HS-27A (cell line): ENCODE results near the gene FZR1.

Experiments used
- DNase-seq: peaks from one replicate; pipeline ENCODE4 v3.0.0-alpha.2; 2012; ENCODE audit warnings: low read depth, missing footprints

Gene FZR1

GRCh38 chr19:3474010-3474409 lies 32.1 kb upstream of the FZR1 start:
- DNase-seq, result no peak

DNA sequence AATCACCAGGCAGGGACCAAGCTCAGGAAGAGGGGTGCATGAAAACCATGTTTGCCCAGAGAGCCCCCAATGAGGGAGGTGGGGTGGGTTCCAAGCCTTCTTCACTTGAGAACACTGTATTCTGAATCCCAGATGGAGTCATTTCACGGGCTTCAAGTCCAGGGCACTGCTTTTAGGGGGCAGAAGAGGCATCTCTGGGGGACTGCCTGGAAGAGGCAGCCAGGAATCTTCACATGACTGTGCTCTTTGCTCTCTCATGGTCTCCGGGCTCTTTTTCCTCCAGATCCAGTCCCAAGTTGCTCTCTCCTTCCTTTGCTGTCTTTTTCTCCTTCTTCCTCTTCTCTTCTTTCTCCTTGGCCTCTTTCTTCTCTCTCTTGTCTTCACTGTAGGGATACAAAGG lies 31.5 kb upstream of the FZR1 start:
- no peak for DNase-seq

DNA sequence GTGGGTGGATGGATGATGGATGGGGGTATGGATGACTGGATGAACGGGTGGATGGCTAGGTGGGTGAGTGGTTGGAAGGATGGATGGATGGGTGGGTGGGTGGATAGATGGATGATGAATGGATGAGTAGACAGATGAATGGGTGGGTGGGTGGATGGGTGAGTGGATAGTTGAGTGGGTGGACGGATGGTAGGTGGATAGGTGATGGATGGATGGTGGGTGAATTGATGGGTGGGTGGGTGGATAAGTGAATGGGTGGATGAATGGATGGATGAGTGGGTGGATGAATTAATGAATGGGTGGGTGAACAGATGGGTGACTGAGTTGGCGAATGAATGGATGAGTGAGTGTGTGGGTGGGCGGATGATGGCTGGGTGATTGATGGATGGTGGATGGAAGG lies 30.7 kb upstream of the FZR1 start:
- DNase-seq, result no peak

DNA sequence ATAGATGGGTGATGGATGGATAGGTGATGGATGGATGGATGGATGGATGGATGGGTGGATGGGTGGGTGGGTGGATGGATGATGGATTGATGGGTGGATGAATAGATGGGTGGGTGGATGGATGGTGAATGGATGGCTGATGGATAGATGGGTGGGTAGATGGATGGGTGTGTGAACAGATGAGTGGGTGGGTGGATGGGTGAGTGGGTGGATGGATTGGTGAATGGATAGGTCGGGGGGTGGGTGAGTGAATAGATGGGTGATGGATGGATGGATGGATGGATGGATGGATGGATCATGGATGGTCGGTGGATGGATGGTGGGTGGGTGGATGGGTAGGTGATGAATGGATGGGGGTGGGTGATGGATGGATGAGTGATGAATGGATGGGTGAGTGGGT lies 29.3 kb upstream of the FZR1 start:
- DNase-seq, result no peak

- no peak for DNase-seq
Measured at GRCh38 chr19:3477506-3477905, 28.6 kb upstream of the FZR1 start.

- DNase-seq, result no peak
Measured at GRCh38 chr19:3477951-3478350, 28.2 kb upstream of the FZR1 start.

- no peak for DNase-seq
Measured at GRCh38 chr19:3478409-3479176, 27.5 kb upstream of the FZR1 start.

GRCh38 chr19:3479177-3479833 lies 26.8 kb upstream of the FZR1 start:
- no peak for DNase-seq

DNA sequence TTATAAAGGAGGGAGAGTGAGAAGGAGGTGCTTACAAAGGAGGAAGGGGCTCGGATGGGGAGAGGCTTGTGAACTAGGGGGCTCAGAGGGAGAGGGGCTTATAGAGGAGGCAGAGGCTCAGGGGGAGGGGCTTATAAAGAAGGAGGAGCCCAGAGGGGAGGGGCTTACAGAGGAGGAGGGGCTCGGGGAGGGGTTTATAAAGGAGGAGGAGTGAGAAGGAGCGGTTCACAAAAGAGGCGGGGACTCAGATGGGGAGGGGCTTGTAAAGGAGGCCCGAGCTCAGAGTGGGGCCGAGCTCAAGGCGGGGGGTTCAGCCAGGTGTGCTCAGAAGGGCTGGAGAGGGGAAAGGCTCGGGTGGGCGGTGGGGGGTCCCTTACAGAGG lies 26.3 kb upstream of the FZR1 start:
- DNase-seq, result no peak

GRCh38 chr19:3480383-3481091 lies 25.6 kb upstream of the FZR1 start, which contains the start of gene SMIM24:
Gene SMIM24, minus strand, starts transcription at chr19:3480525. Its CDS starts 62 bp downstream, at chr19:3480463.
- DNase-seq, result no peak

GRCh38 chr19:3481241-3482090 lies 24.6 kb upstream of the FZR1 start:
- no peak for DNase-seq

DNA sequence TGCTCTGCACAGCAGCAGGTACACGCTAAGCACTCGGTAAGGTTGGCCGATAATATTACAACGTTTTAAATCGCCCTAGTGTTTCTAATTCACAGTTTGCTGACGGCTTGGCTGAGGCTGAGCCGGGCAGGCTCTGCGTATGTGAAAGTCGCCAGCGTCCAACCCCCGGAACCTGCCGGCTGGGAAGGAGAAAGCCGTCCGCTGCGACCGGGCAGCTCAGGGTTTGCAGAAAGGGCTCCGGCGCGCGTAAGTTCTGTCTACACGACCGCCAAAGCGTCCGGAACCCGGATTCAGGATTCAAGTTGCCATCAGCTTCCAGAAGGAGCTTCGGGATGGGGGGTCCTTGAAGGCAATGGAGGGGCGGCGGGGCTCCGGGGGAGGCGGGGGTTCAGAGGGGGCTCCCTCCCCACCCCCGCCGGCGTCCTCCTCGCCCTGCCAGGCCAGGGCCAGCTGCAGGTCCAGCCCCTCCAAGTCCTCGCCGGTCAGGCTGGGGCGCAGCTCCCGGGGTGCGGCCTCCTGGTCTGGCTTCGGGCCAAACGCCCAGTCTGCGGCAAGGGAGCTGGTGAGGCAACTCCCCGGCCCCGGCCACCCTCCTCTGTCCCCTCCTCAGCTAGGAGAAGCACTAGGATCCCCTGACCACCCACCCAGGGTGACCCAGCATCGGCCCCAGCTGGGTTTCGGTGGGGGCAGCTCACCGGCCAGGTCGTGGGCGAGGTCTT lies 23.4 kb upstream of the FZR1 start:
- DNase-seq, result no peak

DNA sequence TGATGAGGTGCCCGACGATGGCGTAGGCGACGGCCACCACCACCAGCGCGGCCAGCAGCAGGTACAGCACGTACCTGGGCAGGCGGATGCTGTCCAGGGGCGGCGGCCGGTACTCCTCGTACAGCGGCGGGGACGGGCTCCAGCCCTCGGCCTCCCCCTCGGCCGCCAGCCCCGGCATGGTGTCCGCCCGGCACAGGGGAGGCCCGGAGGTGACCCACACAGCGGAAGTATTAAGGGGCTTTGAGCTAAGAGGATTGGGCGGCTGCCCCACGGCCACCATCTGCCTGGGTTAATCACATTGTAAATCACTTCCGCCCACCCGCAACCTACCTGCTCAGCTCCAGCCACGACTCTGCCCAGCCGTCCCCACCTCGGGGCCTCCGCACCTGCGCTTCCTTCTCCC lies 22.9 kb upstream of the FZR1 start, which contains the start of gene SMIM44:
TSS of gene SMIM44 (minus strand) at position 216 of the 403 bp plus-strand sequence. CDS start at position 178, 38 bp downstream.
- DNase-seq, result no peak

GRCh38 chr19:3491396-3492119 lies 14.6 kb upstream of the FZR1 start:
- DNase-seq, result no peak

GRCh38 chr19:3492131-3492839 lies 13.8 kb upstream of the FZR1 start:
- DNase-seq, result no peak

DNA sequence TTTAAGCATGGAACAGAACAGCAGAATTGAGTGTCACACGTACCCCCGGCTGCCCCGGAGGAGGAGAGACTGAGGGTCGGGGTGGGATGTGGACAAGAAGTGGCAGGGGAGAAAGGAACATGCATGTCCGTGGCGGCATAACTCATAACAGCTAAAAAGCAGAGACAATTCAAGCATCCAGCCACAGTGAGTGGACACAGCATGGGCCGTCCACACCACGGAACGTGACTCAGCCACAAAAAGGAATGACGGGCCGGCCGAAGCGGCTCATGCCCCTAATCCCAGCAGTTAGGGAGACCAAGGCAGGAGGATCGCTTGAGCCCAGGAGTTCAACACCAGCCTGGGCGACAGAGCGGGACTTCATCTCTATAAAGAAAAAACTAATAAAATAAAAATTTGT lies 13.2 kb upstream of the FZR1 start:
- no peak for DNase-seq

DNA sequence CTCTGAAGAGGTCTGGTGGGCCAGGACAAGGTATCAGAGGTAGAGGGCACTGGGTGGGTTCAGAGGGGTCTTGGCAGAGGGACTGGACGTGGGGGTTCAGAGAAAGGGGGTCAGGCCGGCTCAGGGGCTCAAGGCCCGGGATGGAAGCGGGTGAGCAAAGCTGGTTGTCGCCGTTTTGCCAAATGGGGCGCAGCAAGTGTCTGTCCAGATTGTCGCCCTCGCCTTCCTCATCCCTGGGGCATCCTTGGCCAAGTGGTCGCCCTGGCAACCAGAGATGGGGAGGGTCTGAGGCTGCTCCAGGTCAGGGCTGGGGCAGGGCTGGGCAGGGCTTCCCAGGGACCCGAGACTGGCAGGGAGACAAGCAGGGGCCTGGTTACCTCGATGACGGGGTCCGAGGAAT lies 12.5 kb upstream of the FZR1 start:
- DNase-seq, result no peak

- no peak for DNase-seq
Measured at GRCh38 chr19:3494051-3494450, 12.1 kb upstream of the FZR1 start.

DNA sequence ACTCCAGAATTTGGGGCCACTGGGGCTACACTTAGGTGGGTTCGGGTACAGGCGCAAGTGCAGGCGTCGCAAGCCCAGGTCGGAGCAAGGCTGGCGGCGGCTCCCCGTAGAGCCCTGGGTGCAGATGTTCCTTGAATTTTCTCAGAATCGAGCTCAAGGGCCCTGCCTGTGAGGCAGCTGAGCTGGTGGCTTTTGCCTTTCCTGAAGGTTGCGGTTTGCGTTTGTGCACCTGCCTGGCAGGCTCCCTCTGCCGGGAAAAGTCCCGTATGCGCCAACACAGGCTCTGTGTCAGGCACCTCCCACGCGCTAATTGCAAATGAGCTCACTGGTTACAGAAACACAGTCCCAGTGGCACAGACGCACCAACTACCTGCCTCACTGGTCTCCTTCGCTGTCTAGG lies 11.6 kb upstream of the FZR1 start:
- no peak for DNase-seq
